ENCODE results near the gene BDNF.
A peak's percentile ranks its signal among the peaks of the same experiment; 100 is the strongest.
"Not testable (repeated sequence)": the region's sequence is repeated elsewhere in the genome, so short reads cannot be mapped to it uniquely, and the experiment has no call there.

The BDNF gene

DNA sequence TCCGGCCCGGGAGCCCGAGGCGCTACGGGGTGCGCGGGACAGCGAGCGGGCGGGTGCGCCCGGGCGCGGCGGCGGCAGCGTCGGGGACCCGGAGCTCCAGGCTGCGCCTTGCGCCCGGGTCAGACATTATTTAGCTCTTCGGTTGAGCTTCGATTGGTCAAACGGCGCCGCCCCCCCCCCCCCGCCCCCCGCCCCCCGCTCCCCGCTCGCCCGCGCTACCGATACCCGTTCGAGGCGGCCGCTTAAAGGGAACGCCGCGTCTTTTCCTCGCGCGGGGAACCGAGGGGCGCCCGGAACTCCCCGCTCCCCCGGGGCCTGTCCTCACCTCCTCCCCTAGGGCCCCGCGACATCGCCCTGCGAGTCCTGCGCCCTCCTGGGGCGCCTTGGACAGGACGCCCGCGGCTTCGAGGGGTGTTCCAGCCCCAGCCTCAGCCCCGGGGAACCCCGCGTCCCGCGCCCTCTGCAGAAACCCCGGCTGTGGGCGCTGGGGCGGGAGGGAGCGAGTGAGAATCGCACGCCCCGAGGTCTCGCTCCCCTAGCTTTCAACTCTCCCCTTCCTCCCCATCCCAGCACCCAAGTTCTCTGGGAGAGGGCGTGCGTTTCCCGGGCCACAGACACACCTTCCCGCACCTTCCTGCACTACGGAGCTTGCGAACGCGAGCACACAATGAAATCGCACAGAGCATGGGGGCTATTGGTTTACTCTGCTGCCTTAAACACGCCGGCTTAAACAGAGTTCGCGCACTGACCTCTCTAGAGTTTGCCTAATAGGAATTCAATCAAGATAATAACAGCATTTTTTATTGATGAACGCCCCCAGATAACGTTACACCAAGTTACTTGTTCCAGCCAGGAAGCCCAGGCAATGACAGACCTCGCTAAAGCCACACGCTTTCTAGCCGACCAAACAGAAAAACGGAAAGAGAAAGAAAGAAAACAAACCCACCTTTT lies at the start of gene BDNF:
Gene BDNF, minus strand, starts transcription at position 105 of the 951 bp plus-strand sequence. CDS start 41,891 bp downstream, outside the sequence.
- DNase-seq (ENCODE audit: low read depth): no peak

GRCh38 chr11:27740362-27741013 lies 40.2 kb upstream of the BDNF start:
- DNase-seq (ENCODE audit: low read depth): no peak

GRCh38 chr11:27735281-27735680 lies 35.0 kb upstream of the BDNF start:
- DNase-seq (ENCODE audit: low read depth): no peak

GRCh38 chr11:27731803-27732202 lies 31.5 kb upstream of the BDNF start:
- DNase-seq (ENCODE audit: low read depth): not testable (repeated sequence)

DNA sequence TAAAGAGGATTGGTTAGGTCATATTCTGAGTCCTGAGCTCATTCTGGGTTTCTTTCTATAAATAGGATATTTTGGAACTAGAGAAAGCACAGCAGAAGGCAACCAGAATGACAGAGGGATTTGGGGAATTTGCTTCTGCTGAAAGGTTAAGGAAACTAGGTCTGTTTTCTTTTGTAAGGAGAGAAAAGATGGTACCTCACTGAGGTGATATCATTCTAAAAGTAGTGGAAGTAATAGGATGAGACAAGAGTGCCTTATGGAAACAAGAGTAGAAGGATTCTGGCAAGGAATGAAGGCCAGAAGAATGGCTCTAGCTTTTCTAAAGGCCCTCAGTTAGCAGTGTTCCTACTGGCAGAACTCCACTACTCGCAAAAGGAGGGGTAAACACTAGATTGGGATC lies 26.7 kb upstream of the BDNF start:
- no peak for DNase-seq (ENCODE audit: low read depth)

GRCh38 chr11:27723687-27724086 lies 23.4 kb upstream of the BDNF start:
- DNase-seq (ENCODE audit: low read depth): no peak

- DNase-seq (ENCODE audit: low read depth): no peak
Measured at GRCh38 chr11:27722953-27723344, 22.7 kb upstream of the BDNF start.

- no peak for DNase-seq (ENCODE audit: low read depth)
Measured at GRCh38 chr11:27722117-27722952, 22.1 kb upstream of the BDNF start.

DNA sequence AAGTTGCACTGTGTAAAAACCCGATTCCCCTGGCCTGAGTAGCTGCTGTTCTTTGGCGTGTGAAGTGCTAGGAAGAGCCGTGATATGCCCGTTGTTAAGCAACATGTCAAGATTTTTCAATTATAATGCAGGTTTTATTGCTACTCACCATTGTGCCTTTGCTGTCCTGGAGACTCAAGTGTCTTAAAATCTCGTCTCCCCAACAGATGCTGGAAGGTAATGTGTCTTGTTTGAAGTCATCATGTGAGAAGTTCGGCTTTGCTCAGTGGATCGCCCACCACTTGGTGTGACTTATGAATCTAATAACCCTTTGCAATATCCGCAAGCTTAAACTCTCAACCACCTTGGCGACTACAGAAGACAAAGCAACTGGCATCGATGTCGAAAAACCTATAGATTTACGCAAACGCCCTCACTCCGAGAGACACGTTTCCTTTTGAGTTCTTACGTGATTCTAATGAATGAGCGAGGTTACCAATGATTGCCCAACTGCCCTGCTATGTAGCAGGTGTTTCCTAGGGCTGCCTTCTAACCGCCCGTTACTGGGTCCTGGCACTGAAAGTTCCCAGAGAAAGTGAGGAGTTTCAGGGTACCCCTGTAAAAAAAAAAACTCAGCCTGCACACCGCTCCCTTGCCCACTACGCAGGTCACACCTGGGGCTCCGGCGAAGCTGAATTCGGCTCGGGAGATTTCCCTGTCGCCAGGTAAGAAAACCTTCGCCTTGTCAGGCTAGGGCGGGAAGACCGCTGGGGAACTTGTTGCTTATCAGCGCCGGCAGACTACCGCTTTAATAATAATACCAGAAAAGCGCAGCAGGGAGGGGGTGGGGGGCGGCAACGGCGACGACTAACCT lies 21.2 kb upstream of the BDNF start:
- DNase-seq (ENCODE audit: low read depth): no peak

- no peak for DNase-seq (ENCODE audit: low read depth)
Measured at GRCh38 chr11:27720277-27720830, 20.1 kb upstream of the BDNF start.

DNA sequence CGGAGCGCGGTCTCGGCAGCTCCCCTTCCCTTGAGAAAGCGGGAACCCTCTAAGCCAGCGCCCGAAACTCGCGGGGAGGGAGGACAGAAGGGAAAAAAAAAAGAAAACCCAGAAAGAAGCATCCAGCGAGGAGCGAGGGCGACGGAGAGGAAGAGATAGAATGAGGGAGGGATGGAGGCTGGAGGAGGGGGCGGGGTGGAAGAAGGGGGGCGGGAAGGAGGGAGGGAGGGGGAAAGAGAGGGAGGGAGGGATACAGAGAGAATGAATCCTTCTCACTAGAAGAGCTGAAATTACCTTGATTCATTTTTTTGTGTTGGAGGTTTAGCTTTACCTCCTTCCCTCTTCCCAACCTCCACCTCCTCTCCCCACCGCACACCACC lies 19.3 kb upstream of the BDNF start:
- DNase-seq (ENCODE audit: low read depth): no peak

- DNase-seq (ENCODE audit: low read depth): no peak
Measured at GRCh38 chr11:27718863-27719545, 18.7 kb upstream of the BDNF start.

DNA sequence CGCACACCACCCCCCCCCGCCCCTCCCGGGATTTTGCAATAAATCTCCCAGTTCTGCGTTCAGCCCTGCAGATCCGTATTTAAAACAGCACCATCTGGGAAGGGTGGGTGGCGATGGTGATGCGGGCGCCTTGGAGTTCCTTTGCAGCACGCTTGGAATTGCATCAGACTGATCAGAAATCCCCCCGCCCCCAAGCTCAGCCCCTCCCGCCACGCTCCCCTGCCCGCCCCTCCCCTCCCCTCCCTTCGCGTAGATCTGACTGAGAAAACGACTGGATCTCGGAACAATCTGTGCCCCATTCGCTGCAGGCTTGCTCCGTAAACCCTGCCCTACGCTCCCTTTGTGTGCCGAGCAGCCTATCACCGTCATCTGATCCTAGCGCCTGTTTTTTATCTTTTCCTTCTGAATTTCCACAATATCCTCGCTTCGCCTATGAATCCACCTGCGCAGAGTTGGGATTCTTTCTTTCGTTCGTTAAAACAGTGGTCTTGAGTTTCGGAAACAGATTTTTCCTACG lies 18.1 kb upstream of the BDNF start:
- DNase-seq (ENCODE audit: low read depth): peak; percentile 94

DNA sequence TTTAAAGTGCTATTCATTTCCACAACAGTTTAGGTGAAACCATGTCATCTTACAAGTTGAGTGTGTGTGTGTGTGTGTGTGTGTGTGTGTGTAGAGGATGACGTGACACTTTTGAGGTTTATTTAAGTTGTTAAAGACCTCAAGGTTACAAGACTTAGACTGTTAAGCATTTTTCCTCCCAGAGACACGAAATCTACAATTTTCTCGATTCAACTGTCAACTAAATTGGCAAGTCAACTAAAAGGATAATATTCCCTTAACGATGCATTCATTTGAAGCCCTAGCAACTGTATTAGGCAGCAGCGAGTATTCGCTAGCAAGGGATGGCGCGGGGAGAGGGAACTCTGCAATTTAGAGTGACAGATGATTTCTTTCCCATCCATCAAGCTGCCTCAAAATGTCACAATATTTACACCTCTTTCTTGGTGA lies 17.6 kb upstream of the BDNF start:
- DNase-seq (ENCODE audit: low read depth): no peak

DNA sequence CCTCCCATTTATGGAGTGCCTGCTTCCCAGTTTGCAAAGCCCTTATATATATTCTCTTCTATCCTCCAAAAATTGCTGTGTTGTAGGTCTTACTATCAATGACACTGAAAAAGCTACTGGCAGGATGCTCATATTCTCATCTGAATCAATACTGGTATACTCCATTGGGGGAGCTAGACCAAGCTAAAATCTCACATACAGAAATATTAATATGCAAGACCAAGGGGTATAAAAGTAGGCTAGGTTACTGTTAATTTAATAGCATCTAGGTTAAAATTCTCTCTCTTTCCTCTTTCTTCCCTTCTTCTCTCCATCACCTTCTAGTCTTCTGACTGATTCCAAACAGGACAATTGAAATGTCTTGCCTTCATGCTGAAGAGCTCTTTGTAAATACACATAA lies 17.1 kb upstream of the BDNF start:
- no peak for DNase-seq (ENCODE audit: low read depth)

- DNase-seq (ENCODE audit: low read depth): no peak
Measured at GRCh38 chr11:27716835-27717234, 16.6 kb upstream of the BDNF start.

DNA sequence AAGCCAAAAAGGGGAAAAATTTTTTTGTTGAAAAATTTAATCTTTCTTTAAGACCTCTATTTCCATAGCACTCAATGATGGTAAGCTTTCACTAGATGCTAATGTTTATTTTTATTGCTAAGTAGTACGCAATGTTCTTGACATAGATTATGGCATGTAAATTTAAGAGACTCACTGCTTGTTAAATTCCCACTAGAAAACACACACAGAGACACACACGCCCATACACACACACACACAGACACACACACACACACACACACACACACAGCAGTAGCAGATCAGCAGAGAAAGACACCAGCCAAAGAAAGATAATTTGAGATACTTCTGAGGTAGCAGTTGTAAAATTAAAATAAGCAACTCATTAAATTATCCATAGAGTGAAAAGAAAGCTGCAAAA lies 16.0 kb upstream of the BDNF start:
- no peak for DNase-seq (ENCODE audit: low read depth)

DNA sequence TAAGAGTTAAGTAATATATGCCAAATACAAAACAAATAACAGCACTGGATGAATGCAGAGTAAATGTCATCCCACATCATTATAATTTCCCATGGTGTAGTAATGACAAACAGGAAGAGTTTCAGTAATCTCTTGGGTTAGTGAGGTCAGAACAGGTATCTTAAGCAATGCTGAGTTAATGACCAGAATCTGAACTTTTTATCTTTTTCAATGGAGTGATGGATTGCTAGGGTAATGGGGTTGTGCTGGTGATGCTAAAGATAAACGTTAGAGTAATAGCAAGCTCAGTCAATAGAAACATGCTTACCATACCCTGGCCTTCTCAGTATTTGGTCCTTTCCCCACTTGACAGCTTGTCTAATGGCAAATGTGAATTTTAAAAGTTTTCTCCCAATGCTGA lies 11.5 kb upstream of the BDNF start:
- no peak for DNase-seq (ENCODE audit: low read depth)

- DNase-seq (ENCODE audit: low read depth): no peak
Measured at GRCh38 chr11:27710536-27710935, 10.3 kb upstream of the BDNF start.

- no peak for DNase-seq (ENCODE audit: low read depth)
Measured at GRCh38 chr11:27707676-27708075, 7.4 kb upstream of the BDNF start.
